IPS-11a (cell line): ENCODE data around the gene FAM174C.
"Not testable (repeated sequence)": the region's sequence is repeated elsewhere in the genome, so short reads cannot be mapped to it uniquely, and the experiment has no call there.

Experiments
- H3K4me3 ChIP-seq: one replicate; pipeline ENCODE4 v1.5.1; 2013; ENCODE audit warnings: low read depth, low read length, control low read depth

FAM174C gene

GRCh38 chr19:1296078-1296477, 20.7 kb downstream of the FAM174C start:
- H3K4me3 ChIP-seq, result no peak overlapping the region

- no peak overlapping the region for H3K4me3 ChIP-seq
These were observed 21.4 kb downstream of the FAM174C start for GRCh38 chr19:1296575-1297271.

- H3K4me3 ChIP-seq, result no peak overlapping the region
These were observed 22.9 kb downstream of the FAM174C start for GRCh38 chr19:1298235-1298634.

GRCh38 chr19:1299801-1300200, 24.5 kb downstream of the FAM174C start:
- no peak overlapping the region for H3K4me3 ChIP-seq

- H3K4me3 ChIP-seq, result no peak overlapping the region
These were observed 25.6 kb downstream of the FAM174C start for GRCh38 chr19:1300744-1301490.

- H3K4me3 ChIP-seq, result no peak overlapping the region
These were observed 27.4 kb downstream of the FAM174C start for GRCh38 chr19:1302533-1303239.

GRCh38 chr19:1304197-1304924, 29.0 kb downstream of the FAM174C start:
- no peak overlapping the region for H3K4me3 ChIP-seq

- not testable (repeated sequence) for H3K4me3 ChIP-seq
These were observed 30.0 kb downstream of the FAM174C start for GRCh38 chr19:1305354-1305753.

GRCh38 chr19:1307320-1307719, 32.0 kb downstream of the FAM174C start:
- H3K4me3 ChIP-seq, result no peak overlapping the region

- H3K4me3 ChIP-seq, result no peak overlapping the region
These were observed 32.5 kb downstream of the FAM174C start for GRCh38 chr19:1307755-1308303.

GRCh38 chr19:1308718-1309117, 33.4 kb downstream of the FAM174C start:
- H3K4me3 ChIP-seq, result no peak overlapping the region

- no peak overlapping the region for H3K4me3 ChIP-seq
These were observed 34.9 kb downstream of the FAM174C start for GRCh38 chr19:1309977-1310852.

- H3K4me3 ChIP-seq, result no peak overlapping the region
These were observed 35.5 kb downstream of the FAM174C start for GRCh38 chr19:1310853-1311180.

GRCh38 chr19:1311543-1312091, 36.3 kb downstream of the FAM174C start:
- H3K4me3 ChIP-seq, result no peak overlapping the region

GRCh38 chr19:1312767-1313694, 37.7 kb downstream of the FAM174C start:
- H3K4me3 ChIP-seq, result no peak overlapping the region

GRCh38 chr19:1313695-1314613, 38.6 kb downstream of the FAM174C start:
- H3K4me3 ChIP-seq, result no peak overlapping the region

- peak overlapping the region; percentile 8 for H3K4me3 ChIP-seq
These were observed 40.3 kb downstream of the FAM174C start for GRCh38 chr19:1315470-1316166.
